AG09319 (cell line): ENCODE data around the gene SIRT5.

Source experiments
- DNase-seq: peaks from one replicate; pipeline ENCODE4 v3.0.0-alpha.2; 2010; ENCODE audit warnings: low read depth; ENCODE audit errors: extremely low read depth
- CTCF ChIP-seq: IDR thresholded peaks from 2 replicates; pipeline ENCODE4 v1.5.1; 2011; ENCODE audit warnings: low read depth, mild to moderate bottlenecking, inconsistent platforms, low read length, moderate library complexity

The SIRT5 gene

GRCh38 chr6:13574571-13575376 lies at the start of gene SIRT5:
TSS of gene SIRT5 (plus strand) at chr6:13574601. CDS start at chr6:13584111, 9,510 bp downstream.
- TF ChIP-seq CTCF = no peak; the same call in 1 of the 2 replicates
- peak; percentile 39 for DNase-seq

GRCh38 chr6:13524801-13525508 lies 49.4 kb upstream of the SIRT5 start:
- DNase-seq = no peak

GRCh38 chr6:13526357-13526726 lies 48.1 kb upstream of the SIRT5 start:
- TF ChIP-seq CTCF = no peak
- no peak for DNase-seq

More at GRCh38 chr6:13524801-13525508, 49.4 kb upstream of the SIRT5 start:
- no peak for TF ChIP-seq CTCF

GRCh38 chr6:13526727-13527670 lies 47.4 kb upstream of the SIRT5 start:
- DNase-seq = no peak
- no peak for TF ChIP-seq CTCF

GRCh38 chr6:13527671-13528056 lies 46.7 kb upstream of the SIRT5 start:
- no peak for TF ChIP-seq CTCF
- DNase-seq = no peak

- no peak for DNase-seq
- TF ChIP-seq CTCF = no peak
These were observed 46.2 kb upstream of the SIRT5 start for GRCh38 chr6:13528232-13528631.
